Measurements from ENCODE around the gene CCDC74B.
"Not testable (repeated sequence)": the region's sequence is repeated elsewhere in the genome, so short reads cannot be mapped to it uniquely, and the experiment has no call there.

The CCDC74B gene

DNA sequence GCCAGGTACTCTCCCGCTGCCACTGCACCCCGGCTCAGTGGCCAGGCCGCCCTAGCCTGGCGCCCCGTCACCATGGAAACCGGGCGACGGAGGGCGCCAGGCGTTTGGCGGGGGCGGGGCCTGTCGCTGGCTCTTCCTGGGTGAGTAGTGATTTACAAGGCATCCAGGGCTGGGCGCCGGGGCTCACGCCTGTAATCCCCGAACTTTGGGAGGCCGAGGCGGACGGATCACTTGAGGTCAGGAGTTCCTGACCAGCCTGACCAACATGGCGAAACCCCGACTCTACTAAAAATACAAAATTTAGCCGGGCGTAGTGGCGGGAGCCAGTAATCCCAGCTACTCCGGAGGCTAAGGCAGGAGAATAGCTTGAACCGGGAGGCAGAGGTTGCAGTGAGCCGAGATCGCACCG is at the start of gene CCDC74B:
CCDC74B (minus strand) TSS at position 107 of the 409 bp plus-strand sequence. CDS start 116 bp downstream, outside the sequence.
- not testable (repeated sequence) for H3K4me1 Mint-ChIP-seq; H3K36me3 Mint-ChIP-seq (ENCODE audit: insufficient read depth); H3K9me3 Mint-ChIP-seq; H3K27me3 Mint-ChIP-seq
- peak in 1 of 2 donors; percentile 38 for DNase-seq (ENCODE audit: low spot score in 2 of 2)
- peak within 1 kb of the TSS; percentile 51 for H3K27ac Mint-ChIP-seq (ENCODE audit: low read depth)
- peak; percentile 74 for ATAC-seq (replicated peaks; ENCODE audit: extremely low read depth, poor library complexity, severe bottlenecking)
- peak within 1 kb of the TSS; percentile 70 for H3K4me3 Mint-ChIP-seq

- not testable (repeated sequence) for ATAC-seq (replicated peaks; ENCODE audit: extremely low read depth, poor library complexity, severe bottlenecking); H3K4me3 Mint-ChIP-seq; DNase-seq (ENCODE audit: low spot score in 2 of 2); H3K9me3 Mint-ChIP-seq; H3K27ac Mint-ChIP-seq (ENCODE audit: low read depth); H3K4me1 Mint-ChIP-seq; H3K36me3 Mint-ChIP-seq (ENCODE audit: insufficient read depth); H3K27me3 Mint-ChIP-seq
These were observed 48.9 kb upstream of the CCDC74B start for GRCh38 chr2:130193824-130194223.

- not testable (repeated sequence) for H3K4me3 Mint-ChIP-seq; ATAC-seq (replicated peaks; ENCODE audit: extremely low read depth, poor library complexity, severe bottlenecking); H3K9me3 Mint-ChIP-seq; H3K27me3 Mint-ChIP-seq; H3K36me3 Mint-ChIP-seq (ENCODE audit: insufficient read depth); H3K27ac Mint-ChIP-seq (ENCODE audit: low read depth); DNase-seq (ENCODE audit: low spot score in 2 of 2); H3K4me1 Mint-ChIP-seq
These were observed 47.5 kb upstream of the CCDC74B start for GRCh38 chr2:130192451-130192850.

DNA sequence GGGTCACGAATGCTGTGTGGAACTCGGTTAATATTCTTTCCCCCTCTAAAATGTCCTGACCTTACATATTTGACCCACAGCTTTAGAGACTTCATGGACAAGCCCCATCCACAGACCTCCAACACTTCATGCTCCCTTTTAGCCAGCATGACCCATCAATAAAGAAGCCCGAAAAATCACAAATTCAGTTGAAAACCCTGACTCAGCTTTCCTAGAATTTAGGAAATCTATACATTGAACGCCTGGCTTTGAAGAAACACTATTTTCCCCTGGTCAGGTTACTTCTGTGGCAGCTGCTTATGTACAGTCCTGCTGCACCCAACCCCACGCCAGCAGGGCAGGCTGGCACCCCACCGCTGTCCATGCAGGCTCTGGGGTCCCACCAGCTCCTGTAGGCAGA is 46.4 kb upstream of the CCDC74B start:
- H3K4me1 Mint-ChIP-seq; H3K27me3 Mint-ChIP-seq; DNase-seq (ENCODE audit: low spot score in 2 of 2); H3K36me3 Mint-ChIP-seq (ENCODE audit: insufficient read depth); H3K9me3 Mint-ChIP-seq; ATAC-seq (replicated peaks; ENCODE audit: extremely low read depth, poor library complexity, severe bottlenecking); H3K4me3 Mint-ChIP-seq; H3K27ac Mint-ChIP-seq (ENCODE audit: low read depth): not testable (repeated sequence)

GRCh38 chr2:130190237-130190636 is 45.3 kb upstream of the CCDC74B start:
- DNase-seq (ENCODE audit: low spot score in 2 of 2): no peak
- H3K27me3 Mint-ChIP-seq: no peaks in the 10 kb centered on the region
- no peak overlapping the region for H3K27ac Mint-ChIP-seq (ENCODE audit: low read depth)
- peaks cover 3% of the 10 kb centered on the region for H3K36me3 Mint-ChIP-seq (ENCODE audit: insufficient read depth)
- no peaks in the 10 kb centered on the region for H3K4me1 Mint-ChIP-seq
- no peaks in the 10 kb centered on the region for H3K9me3 Mint-ChIP-seq
- no peak for ATAC-seq (replicated peaks; ENCODE audit: extremely low read depth, poor library complexity, severe bottlenecking)
- no peak overlapping the region for H3K4me3 Mint-ChIP-seq

DNA sequence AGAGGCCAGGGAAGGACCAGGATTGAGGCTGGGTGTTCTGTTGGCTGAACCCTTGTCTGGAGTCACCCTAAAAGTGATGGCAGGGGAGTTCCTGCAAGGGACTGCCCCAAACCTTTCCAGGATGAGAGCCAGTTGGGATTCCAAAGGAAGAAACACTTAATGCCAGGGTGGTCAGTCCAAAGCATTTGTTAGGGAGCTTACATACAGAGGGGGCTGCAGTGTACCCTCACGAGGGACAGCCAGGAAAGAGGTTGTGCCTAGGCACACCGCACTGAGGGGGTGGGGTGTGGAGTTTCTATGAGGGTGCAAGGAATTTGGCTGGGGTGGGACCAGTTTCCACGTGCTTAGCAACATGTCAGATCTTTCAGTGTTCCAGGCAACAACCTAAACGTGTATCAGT is 44.0 kb upstream of the CCDC74B start:
- not testable (repeated sequence) for DNase-seq (ENCODE audit: low spot score in 2 of 2); H3K27ac Mint-ChIP-seq (ENCODE audit: low read depth); H3K9me3 Mint-ChIP-seq; ATAC-seq (replicated peaks; ENCODE audit: extremely low read depth, poor library complexity, severe bottlenecking); H3K36me3 Mint-ChIP-seq (ENCODE audit: insufficient read depth); H3K27me3 Mint-ChIP-seq; H3K4me1 Mint-ChIP-seq; H3K4me3 Mint-ChIP-seq

- not testable (repeated sequence) for H3K27ac Mint-ChIP-seq (ENCODE audit: low read depth); H3K36me3 Mint-ChIP-seq (ENCODE audit: insufficient read depth); ATAC-seq (replicated peaks; ENCODE audit: extremely low read depth, poor library complexity, severe bottlenecking); H3K9me3 Mint-ChIP-seq; H3K4me1 Mint-ChIP-seq; DNase-seq (ENCODE audit: low spot score in 2 of 2); H3K4me3 Mint-ChIP-seq; H3K27me3 Mint-ChIP-seq
These were observed 43.2 kb upstream of the CCDC74B start for GRCh38 chr2:130187859-130188792.

- no peak overlapping the region for H3K4me3 Mint-ChIP-seq
- peaks cover 5% of the 10 kb centered on the region for H3K36me3 Mint-ChIP-seq (ENCODE audit: insufficient read depth)
- DNase-seq (ENCODE audit: low spot score in 2 of 2): no peak
- H3K27me3 Mint-ChIP-seq: no peaks in the 10 kb centered on the region
- ATAC-seq (replicated peaks; ENCODE audit: extremely low read depth, poor library complexity, severe bottlenecking): no peak
- peaks cover 12% of the 10 kb centered on the region for H3K4me1 Mint-ChIP-seq
- no peaks in the 10 kb centered on the region for H3K9me3 Mint-ChIP-seq
- H3K27ac Mint-ChIP-seq (ENCODE audit: low read depth): no peak overlapping the region
These were observed 42.4 kb upstream of the CCDC74B start for GRCh38 chr2:130187268-130187667.

- Mint-ChIP-seq H3K27me3 (no peaks in the 10 kb centered on the region), H3K9me3 (no peaks in the 10 kb centered on the region), H3K27ac (ENCODE audit: low read depth) (no peak overlapping the region), H3K4me1 (peaks cover 12% of the 10 kb centered on the region), H3K4me3 (no peak overlapping the region), H3K36me3 (ENCODE audit: insufficient read depth) (peaks cover 10% of the 10 kb centered on the region)
- ATAC-seq (replicated peaks; ENCODE audit: extremely low read depth, poor library complexity, severe bottlenecking): no peak
- DNase-seq (ENCODE audit: low spot score in 2 of 2): no peak
These were observed 41.5 kb upstream of the CCDC74B start for GRCh38 chr2:130186391-130186790.

- Mint-ChIP-seq H3K4me3 (no peak overlapping the region), H3K9me3 (no peaks in the 10 kb centered on the region), H3K27ac (ENCODE audit: low read depth) (no peak overlapping the region), H3K36me3 (ENCODE audit: insufficient read depth) (peaks cover 15% of the 10 kb centered on the region), H3K27me3 (no peaks in the 10 kb centered on the region), H3K4me1 (peaks cover 16% of the 10 kb centered on the region)
- no peak for ATAC-seq (replicated peaks; ENCODE audit: extremely low read depth, poor library complexity, severe bottlenecking)
- DNase-seq (ENCODE audit: low spot score in 2 of 2): no peak
These were observed 41.0 kb upstream of the CCDC74B start for GRCh38 chr2:130185896-130186295.

DNA sequence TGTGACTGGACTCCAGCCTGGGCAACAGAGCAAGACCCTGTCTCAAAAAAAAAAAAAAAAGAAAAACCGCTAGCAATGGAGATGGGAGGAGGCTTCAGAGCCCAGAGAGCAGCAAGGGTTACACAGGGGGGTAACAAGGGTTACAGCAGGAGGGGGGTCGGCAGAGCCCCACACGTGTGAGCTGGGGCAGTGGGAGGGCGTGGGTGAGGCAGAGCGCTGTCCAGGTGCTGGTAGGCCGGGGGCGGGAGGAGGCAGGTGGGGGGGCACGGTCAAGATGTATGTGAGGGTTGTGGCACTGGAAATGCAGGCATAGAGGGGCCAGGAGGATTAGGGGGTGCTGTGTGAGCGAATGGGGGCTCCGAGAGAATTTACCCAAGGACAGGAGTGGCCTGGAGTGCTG is 40.5 kb upstream of the CCDC74B start:
- H3K36me3 Mint-ChIP-seq (ENCODE audit: insufficient read depth): peaks cover 17% of the 10 kb centered on the region
- ATAC-seq (replicated peaks; ENCODE audit: extremely low read depth, poor library complexity, severe bottlenecking): no peak
- no peak for DNase-seq (ENCODE audit: low spot score in 2 of 2)
- no peaks in the 10 kb centered on the region for H3K27me3 Mint-ChIP-seq
- H3K4me3 Mint-ChIP-seq: no peak overlapping the region
- H3K27ac Mint-ChIP-seq (ENCODE audit: low read depth): no peak overlapping the region
- no peaks in the 10 kb centered on the region for H3K9me3 Mint-ChIP-seq
- H3K4me1 Mint-ChIP-seq: peaks cover 19% of the 10 kb centered on the region

DNA sequence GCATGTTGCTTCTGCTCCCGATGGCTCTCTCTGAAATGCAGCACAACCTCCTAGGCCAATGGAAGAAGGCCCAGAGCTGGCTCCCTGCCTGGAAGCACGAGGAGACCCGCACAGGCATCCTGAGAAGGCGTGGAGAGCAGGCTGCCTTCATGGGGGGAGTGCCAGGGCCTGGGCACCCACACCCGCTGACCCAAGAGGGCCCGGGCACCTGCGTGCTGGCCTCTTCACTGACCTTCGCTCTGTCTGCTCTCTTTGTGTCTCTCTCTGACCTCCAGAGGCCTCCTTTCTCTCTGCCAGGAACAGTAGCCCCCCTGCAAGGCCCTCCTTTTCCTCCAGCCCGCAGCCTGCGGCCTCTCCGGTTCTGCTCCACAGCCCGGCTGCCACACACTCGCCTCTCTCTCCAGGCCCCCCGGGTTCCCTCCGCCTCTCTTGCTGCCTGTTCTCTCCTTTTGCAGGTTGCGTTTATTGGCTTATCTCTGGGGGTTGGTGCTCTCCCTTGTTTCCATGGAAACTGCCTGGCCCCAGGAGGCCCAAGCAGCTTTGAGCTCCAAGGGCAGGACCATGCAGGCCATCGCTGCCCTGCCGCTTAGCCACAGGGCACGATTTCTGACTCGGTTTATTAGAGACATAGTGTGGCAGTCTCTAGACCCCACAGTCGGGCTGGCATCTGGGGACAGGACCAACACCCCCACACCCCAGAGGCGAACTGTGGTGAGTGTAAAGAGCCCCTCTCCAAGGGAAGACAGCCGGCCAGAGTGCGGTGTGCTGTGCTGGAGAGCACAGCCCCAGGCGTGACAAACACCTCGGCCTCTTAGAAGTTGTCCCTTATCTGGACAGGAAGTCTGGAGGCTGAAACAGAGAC is 38.8 kb upstream of the CCDC74B start:
- H3K9me3 Mint-ChIP-seq: no peaks in the 10 kb centered on the region
- H3K36me3 Mint-ChIP-seq (ENCODE audit: insufficient read depth): peaks cover 17% of the 10 kb centered on the region
- H3K27ac Mint-ChIP-seq (ENCODE audit: low read depth): peak overlapping the region; percentile 85
- H3K27me3 Mint-ChIP-seq: no peaks in the 10 kb centered on the region
- ATAC-seq (replicated peaks; ENCODE audit: extremely low read depth, poor library complexity, severe bottlenecking) (no peak), DNase-seq (ENCODE audit: low spot score in 2 of 2) (no peak)
- peak overlapping the region; percentile 87 for H3K4me3 Mint-ChIP-seq
- H3K4me1 Mint-ChIP-seq: peaks cover 19% of the 10 kb centered on the region

All from central memory CD8-positive, alpha-beta T cell (primary cell).